ENCODE results near the gene ABCD1.

Gene ABCD1

DNA sequence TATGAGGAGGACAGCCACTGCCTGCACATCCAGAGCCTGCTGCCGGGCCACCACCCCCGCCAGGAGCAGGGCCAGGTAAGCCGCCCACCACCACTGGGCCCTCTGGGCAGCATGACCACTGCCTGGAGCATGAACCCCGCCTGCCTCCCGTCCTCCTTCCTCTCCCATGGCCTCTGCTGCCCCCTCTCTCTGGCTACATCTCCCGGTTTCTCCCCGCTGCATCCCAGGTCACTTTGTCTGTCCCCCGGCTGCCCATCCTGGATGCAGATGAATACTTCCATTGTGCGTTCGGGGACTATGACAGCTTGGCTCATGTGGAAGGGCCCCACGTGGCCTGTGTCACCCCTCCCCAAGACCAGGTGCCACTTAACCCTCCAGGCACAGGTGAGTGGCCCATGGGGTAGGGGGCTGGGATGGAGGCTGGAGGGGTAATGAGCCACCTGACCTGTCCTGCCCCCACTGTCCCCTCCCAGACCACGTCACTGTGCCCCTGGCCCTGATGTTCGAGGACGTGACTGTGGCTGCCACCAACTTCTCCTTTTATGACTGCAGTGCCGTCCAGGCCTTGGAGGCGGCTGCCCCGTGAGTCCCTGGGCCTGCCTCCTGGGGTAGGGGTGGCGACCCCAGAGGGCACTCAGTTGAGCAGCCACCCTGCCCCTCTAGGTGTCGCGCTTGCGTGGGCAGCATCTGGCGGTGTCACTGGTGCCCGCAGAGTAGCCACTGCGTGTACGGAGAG lies 45.4 kb downstream of the ABCD1 start:
- DNase-seq (ENCODE audit: low read depth) = no peak
- no peak overlapping the region for H3K4me3 ChIP-seq (ENCODE audit: low read depth, low read length)

DNA sequence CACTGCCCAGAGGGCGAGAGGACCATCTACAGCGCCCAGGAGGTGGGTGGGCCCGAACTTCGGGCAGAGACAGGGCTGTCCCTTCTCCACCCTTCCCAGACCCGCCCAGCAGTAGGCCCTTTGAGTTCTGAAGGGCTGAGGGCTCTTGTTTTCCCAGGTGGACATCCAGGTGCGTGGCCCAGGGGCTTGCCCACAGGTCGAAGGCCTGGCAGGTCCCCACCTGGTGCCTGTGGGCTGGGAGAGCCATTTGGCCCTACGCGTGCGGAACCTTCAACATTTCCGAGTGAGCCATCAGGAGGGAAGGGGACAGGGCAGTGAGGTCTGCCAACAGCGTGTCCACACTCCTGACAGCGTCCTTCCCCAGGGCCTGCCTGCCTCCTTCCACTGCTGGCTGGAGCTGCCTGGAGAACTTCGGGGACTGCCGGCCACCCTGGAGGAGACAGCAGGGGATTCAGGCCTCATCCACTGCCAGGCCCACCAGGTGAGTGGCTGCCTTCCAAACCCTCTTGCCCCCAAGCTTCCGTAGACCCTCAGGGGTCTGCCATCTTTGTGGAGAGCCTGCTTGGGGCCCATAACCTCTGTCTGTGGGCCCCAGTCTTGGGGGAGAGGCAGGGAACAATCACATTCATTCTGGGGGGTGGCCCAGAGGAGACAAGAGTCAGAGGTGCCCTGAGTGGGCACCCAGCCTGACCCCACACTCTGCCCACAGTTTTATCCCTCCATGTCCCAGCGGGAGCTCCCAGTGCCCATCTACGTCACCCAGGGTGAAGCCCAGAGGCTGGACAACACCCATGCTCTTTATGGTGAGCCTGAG lies 46.2 kb downstream of the ABCD1 start:
- DNase-seq (ENCODE audit: low read depth) = no peak
- no peak overlapping the region for H3K4me3 ChIP-seq (ENCODE audit: low read depth, low read length)

DNA sequence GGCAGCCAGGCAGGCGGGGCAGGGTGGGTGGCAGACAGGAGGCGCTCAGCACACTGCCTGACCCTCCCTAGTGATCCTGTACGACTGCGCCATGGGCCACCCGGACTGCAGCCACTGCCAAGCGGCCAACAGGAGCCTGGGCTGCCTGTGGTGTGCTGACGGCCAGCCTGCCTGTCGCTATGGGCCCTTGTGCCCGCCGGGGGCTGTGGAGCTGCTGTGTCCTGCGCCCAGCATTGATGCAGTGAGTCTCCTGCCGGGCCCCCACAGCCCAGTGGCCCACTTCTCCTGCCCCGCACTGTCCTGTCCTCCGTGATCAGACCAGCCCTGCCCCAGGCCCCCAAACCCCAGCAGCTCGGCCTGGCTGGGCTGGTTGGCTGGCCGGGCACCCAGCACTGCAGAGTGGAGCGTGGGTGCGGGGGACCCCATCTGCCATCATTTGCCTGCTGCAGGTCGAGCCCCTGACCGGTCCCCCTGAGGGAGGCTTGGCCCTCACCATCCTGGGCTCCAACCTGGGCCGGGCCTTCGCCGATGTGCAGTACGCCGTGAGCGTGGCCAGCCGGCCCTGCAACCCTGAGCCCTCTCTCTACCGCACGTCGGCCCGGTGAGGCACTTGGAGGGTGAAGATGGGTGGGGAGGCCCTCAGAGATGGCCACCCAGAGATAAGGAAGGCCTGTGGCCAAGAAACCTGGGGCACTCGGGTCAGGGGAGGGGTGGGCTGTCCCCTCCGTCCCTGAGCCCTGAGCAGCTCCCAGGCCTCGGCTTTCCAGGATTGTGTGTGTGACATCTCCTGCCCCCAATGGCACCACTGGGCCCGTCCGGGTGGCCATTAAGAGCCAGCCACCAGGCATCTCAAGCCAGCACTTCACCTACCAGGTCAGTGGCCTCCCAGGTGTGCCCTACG lies 47.0 kb downstream of the ABCD1 start:
- DNase-seq (ENCODE audit: low read depth) = no peak
- no peak overlapping the region for H3K4me3 ChIP-seq (ENCODE audit: low read depth, low read length)

DNA sequence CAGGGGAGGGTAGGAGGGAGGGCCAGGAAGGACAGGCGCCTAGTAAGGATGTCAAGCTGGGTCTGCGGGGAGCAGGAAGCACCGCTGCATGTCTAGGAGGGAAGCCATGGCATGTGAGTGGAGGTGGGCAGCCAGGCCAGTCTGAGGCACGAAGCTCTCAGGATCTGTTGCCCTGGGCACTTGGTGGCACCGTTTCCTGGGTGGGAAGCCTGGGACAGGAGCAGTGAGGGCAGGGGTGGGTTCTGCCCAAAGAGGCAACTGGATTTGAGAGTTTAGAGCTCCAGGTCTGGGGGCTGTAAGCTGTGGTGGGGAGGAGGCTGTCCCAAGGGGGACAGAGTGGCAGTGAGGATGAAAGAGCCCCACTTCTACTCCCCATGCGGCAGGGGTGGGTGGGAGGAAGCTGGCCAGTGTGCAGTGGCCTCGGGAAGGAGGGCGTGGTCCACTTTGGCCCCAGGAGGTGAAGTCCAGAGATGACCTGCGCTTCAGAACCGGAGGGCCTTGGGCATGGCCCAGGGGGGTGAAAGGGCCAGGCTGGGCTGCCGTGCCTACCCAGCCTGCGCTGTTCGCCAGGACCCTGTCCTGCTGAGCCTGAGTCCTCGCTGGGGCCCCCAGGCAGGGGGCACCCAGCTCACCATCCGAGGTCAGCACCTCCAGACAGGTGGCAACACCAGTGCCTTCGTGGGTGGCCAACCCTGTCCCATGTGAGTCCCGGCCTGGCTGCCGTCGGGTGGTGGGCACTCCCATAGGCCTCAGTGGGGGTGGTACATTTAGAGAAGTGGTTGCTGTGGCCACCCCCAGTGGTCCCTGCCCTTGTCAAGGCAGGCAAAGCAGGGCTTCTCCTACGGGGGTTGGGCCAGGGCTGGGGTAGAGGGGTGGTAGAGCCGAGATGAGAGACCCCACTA lies 47.9 kb downstream of the ABCD1 start:
- no peak for DNase-seq (ENCODE audit: low read depth)

DNA sequence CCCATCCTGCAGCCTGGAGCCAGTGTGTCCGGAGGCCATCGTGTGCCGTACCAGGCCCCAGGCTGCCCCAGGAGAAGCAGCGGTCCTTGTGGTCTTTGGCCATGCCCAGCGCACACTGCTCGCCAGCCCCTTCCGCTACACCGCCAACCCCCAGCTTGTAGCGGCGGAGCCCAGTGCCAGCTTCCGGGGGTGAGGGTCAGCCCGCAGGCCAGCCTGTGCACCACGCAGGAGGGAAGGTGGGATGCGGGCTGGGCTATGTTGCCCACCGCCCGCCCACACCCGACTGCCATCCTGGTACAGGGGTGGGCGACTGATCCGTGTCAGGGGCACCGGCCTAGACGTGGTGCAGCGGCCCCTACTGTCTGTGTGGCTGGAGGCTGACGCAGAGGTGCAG lies 48.6 kb downstream of the ABCD1 start:
- DNase-seq (ENCODE audit: low read depth) = no peak
- no peak overlapping the region for H3K4me3 ChIP-seq (ENCODE audit: low read depth, low read length)

More for the DNA sequence above, 47.9 kb downstream of the ABCD1 start:
- no peak overlapping the region for H3K4me3 ChIP-seq (ENCODE audit: low read depth, low read length)

DNA sequence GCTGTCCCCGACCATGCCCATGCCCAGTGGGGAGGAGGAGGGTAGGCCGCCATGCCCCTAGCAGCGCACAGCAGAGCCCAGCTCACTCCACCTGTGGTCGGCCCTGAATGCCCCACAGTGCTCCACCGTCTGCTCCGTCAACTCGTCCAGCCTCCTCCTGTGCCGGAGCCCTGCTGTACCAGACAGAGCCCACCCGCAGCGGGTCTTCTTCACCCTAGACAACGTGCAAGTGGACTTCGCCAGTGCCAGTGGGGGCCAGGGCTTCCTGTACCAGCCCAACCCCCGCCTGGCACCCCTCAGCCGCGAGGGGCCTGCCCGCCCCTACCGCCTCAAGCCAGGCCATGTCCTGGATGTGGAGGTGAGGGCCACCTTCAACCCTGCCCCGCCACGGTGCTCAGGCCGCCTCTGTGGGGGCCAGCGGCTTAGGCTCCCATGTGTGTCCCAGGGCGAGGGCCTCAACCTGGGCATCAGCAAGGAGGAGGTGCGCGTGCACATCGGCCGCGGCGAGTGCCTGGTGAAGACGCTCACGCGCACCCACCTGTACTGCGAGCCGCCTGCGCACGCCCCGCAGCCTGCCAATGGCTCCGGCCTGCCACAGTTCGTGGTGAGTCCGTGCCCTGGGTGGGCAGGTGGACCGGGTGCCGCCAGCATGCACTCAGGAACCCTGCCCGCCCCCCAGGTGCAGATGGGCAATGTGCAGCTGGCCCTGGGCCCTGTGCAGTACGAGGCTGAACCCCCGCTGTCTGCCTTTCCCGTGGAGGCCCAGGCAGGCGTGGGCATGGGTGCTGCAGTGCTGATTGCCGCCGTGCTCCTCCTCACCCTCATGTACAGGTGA lies 49.3 kb downstream of the ABCD1 start:
- no peak overlapping the region for H3K4me3 ChIP-seq (ENCODE audit: low read depth, low read length)
- no peak for DNase-seq (ENCODE audit: low read depth)

DNA sequence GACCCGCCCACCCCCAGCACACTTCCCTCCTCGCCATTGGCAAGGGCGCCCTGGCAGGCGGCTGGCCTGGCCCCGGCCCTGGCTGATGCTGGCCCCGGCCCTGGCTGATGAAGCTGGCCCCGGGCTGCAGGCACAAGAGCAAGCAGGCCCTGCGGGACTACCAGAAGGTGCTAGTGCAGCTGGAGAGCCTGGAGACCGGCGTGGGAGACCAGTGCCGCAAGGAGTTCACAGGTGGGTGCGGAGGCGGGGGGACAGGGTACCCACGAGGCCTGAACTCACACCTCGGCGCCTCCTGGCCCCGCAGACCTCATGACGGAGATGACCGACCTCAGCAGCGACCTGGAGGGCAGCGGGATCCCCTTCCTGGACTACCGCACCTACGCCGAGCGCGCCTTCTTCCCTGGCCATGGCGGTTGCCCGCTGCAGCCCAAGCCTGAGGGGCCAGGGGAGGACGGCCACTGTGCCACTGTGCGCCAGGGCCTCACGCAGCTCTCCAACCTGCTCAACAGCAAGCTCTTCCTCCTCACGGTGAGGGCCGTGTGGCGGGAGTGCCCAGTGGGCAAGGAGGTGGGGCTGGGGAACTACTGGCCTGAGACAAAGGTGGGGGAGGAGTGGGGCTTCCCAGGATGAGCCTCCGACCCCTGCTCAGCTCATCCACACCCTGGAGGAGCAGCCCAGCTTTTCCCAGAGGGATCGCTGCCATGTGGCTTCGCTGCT lies 50.1 kb downstream of the ABCD1 start:
- DNase-seq (ENCODE audit: low read depth) = no peak
- H3K4me3 ChIP-seq (ENCODE audit: low read depth, low read length) = no peak overlapping the region

DNA sequence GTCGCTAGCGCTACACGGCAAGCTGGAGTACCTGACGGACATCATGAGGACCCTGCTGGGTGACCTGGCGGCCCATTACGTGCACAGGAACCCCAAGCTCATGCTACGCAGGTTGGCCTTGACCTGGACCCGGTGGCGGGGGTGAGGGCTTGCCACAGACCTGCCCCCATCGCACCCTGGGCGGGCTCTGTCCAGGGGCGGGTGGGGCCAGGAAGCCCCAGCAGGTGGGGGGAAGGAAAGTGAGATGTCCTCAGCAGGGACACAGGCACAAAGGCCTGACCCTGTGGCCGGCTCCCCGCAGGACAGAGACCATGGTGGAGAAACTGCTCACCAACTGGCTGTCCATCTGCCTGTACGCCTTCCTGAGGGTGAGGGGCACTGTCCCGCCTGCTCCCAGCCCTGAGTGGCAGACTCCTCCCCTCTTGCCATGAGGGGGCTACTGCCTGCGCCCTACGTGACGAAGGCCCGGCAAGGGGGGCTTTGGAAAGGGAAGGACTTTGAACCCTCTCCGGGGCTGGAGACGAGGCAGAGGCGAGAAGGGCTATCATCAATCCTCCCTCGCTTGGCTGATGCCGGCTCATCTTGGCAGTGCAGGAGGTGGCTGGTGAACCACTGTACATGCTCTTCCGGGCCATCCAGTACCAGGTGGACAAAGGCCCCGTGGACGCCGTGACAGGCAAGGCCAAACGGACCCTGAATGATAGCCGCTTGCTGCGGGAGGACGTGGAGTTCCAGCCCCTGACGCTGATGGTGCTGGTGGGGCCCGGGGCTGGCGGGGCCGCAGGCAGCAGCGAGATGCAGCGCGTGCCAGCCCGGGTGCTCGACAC lies 50.9 kb downstream of the ABCD1 start:
- no peak for DNase-seq (ENCODE audit: low read depth)
- H3K4me3 ChIP-seq (ENCODE audit: low read depth, low read length) = no peak overlapping the region

DNA sequence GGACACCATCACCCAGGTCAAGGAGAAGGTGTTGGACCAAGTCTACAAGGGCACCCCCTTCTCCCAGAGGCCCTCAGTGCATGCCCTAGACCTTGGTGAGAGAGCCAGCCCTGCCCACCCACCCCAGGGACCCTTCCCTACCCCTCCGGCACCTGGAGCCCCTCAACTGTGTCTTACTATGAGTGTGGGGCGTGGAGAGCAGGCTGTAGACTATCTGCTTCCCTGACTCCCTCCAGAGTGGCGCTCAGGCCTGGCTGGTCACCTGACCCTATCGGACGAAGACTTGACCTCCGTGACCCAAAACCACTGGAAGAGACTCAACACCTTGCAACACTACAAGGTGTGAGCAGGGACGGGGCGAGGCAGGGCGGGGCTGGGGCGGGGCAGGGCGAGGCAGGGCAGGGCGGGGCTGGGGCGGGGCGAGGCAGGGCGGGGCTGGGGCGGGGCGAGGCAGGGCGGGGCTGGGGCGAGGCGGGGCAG lies 51.5 kb downstream of the ABCD1 start:
- no peak overlapping the region for H3K4me3 ChIP-seq (ENCODE audit: low read depth, low read length)
- no peak for DNase-seq (ENCODE audit: low read depth)

DNA sequence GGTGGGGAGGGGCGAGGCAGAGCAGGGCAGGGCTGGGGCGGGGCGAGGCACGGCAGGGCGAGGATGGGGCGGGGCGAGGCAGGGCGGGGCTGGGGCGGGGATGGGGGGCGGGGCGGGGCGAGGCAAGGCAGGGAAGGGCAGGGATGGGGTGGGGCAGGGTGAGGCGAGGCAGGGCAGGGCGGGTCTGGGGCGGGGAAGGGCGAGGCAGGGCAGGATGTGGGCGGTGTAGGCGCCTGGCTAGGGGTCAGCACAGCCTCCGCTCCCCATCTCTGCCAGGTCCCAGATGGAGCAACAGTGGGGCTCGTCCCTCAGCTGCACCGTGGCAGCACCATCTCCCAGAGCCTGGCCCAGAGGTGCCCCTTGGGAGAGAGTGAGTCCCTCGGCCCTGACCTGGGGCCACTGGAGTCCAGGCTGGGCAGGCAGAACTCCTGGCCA lies 52.0 kb downstream of the ABCD1 start:
- no peak overlapping the region for H3K4me3 ChIP-seq (ENCODE audit: low read depth, low read length)

DNA sequence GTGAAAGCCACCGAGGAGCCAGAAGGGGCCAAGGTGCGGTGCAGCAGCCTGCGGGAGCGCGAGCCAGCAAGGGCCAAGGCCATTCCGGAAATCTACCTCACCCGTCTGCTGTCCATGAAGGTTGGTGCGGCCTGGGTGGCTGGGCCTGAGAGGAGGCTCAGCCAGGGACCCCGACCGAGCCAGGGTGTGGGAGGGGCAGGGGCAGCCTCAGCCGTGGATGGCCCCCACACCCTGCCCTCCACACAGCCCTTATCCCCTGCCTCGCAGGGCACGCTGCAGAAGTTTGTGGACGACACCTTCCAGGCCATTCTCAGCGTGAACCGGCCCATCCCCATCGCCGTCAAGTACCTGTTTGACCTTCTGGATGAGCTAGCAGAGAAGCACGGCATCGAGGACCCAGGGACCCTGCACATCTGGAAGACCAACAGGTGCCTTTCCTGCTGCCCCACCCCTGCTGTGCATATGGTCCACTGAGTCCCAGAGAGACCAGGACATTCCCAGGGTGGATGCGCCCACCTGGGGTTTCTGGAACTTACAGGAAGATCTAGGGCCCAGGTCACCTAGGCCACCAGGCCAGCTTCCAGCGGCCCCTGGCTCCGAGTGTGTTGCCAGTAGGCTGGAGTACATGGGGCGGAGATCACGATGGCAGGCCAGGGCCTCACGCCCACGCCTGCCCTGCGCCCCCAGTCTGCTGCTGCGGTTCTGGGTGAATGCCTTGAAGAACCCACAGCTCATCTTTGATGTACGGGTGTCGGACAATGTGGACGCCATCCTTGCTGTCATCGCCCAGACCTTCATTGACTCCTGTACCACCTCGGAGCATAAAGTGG lies 52.8 kb downstream of the ABCD1 start:
- no peak for DNase-seq (ENCODE audit: low read depth)
- H3K4me3 ChIP-seq (ENCODE audit: low read depth, low read length) = no peak overlapping the region

More for the DNA sequence above, 52.0 kb downstream of the ABCD1 start:
- DNase-seq (ENCODE audit: low read depth) = no peak

DNA sequence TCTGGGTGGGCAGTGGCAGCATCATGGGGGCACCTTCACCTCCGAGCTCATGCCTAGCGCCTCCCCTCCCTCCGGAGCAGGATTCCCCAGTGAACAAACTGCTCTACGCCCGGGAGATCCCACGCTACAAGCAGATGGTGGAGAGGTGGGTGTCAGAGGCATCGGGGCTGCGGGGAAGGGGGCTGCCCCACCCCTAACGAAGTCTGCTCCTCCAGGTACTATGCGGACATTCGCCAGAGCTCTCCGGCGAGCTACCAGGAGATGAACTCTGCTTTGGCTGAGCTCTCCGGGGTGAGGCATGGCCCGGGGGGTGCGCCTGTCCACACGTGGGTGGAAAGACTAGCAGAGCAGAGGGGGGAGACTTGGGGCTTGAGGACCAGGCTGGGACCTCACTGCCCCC lies 53.5 kb downstream of the ABCD1 start:
- DNase-seq (ENCODE audit: low read depth) = no peak
- H3K4me3 ChIP-seq (ENCODE audit: low read depth, low read length) = no peak overlapping the region

DNA sequence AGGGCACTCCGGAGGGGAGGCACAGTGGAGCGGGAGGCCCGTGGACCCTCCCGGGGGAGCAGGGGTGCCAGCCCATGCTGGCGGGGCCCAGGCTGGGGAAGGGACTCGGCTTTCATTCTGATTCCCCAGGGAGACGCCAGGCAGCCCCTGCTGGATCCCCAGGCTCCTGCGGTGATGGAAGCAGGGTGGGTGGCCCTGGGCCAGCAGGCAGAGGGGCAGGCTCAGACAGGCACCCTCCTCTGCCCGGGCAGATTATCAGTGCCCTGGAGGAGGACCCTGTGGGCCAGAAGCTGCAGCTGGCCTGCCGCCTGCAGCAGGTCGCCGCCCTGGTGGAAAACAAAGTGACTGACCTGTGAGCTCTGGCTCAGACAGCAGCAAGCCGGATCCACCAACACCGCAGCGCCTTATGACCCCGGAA lies 54.0 kb downstream of the ABCD1 start:
- H3K4me3 ChIP-seq (ENCODE audit: low read depth, low read length) = no peak overlapping the region
- no peak for DNase-seq (ENCODE audit: low read depth)

DNA sequence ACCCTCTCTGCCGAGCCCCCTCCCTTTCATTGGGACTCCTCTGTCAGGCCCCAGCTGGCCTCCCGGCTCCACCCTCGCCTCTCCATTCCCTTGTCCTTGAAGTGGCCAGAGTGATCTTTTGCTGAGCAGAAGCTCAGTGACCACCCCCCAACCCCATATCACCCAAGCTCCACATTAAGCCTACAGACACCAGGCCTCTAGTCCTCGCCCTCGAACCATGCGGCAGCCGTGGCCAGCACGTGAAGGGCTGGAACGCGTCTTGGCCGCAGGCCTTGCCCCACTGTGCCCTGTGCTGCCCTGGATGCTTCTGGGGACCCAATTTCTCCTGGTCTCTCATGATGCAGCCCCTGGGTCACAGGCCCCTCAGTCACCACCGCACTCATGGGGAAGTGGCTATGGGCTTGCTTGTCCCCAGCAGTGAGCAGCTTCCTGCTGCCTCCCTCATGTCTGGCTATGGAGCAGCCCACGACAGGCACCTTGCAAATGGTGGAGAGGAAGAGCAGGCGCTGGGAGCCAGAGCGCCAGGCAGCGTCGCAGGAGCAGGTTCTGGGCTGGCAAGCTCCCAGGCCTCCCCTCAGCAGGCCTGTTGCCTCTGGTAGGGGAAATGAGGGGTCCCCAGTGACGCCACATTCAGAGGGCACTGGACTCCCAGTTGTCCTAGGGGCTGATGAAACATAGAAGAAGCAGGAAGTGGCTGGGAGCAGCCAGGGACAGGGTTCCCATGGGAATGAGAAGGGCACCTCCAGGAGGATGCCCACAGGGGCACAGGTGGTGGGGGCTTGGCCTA lies 55.4 kb downstream of the ABCD1 start:
- DNase-seq (ENCODE audit: low read depth) = no peak
- no peak overlapping the region for H3K4me3 ChIP-seq (ENCODE audit: low read depth, low read length)

Data from skeletal muscle cell (primary cell).